ENCODE measurements around the gene TDRD9.
"Not testable (repeated sequence)": the region's sequence is repeated elsewhere in the genome, so short reads cannot be mapped to it uniquely, and the experiment has no call there.

The TDRD9 gene, protein sequence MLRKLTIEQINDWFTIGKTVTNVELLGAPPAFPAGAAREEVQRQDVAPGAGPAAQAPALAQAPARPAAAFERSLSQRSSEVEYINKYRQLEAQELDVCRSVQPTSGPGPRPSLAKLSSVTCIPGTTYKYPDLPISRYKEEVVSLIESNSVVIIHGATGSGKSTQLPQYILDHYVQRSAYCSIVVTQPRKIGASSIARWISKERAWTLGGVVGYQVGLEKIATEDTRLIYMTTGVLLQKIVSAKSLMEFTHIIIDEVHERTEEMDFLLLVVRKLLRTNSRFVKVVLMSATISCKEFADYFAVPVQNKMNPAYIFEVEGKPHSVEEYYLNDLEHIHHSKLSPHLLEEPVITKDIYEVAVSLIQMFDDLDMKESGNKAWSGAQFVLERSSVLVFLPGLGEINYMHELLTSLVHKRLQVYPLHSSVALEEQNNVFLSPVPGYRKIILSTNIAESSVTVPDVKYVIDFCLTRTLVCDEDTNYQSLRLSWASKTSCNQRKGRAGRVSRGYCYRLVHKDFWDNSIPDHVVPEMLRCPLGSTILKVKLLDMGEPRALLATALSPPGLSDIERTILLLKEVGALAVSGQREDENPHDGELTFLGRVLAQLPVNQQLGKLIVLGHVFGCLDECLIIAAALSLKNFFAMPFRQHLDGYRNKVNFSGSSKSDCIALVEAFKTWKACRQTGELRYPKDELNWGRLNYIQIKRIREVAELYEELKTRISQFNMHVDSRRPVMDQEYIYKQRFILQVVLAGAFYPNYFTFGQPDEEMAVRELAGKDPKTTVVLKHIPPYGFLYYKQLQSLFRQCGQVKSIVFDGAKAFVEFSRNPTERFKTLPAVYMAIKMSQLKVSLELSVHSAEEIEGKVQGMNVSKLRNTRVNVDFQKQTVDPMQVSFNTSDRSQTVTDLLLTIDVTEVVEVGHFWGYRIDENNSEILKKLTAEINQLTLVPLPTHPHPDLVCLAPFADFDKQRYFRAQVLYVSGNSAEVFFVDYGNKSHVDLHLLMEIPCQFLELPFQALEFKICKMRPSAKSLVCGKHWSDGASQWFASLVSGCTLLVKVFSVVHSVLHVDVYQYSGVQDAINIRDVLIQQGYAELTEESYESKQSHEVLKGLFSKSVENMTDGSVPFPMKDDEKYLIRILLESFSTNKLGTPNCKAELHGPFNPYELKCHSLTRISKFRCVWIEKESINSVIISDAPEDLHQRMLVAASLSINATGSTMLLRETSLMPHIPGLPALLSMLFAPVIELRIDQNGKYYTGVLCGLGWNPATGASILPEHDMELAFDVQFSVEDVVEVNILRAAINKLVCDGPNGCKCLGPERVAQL (N-terminal part only)

GRCh38 chr14:103928011-103928890 lies at the start of gene TDRD9:
Gene TDRD9, plus strand, starts transcription at chr14:103928456. Its CDS starts 54 bp downstream, at chr14:103928510.
- DNase-seq = no peak

GRCh38 chr14:103879118-103879569 lies 49.1 kb upstream of the TDRD9 start:
- no peak for DNase-seq

GRCh38 chr14:103879570-103880347 lies 48.5 kb upstream of the TDRD9 start:
- no peak for DNase-seq

GRCh38 chr14:103880348-103881267 lies 47.6 kb upstream of the TDRD9 start:
- peak; percentile 16 for DNase-seq

GRCh38 chr14:103881268-103882201 lies 46.7 kb upstream of the TDRD9 start:
- DNase-seq = no peak

GRCh38 chr14:103882503-103883262 lies 45.6 kb upstream of the TDRD9 start:
- DNase-seq = no peak

DNA sequence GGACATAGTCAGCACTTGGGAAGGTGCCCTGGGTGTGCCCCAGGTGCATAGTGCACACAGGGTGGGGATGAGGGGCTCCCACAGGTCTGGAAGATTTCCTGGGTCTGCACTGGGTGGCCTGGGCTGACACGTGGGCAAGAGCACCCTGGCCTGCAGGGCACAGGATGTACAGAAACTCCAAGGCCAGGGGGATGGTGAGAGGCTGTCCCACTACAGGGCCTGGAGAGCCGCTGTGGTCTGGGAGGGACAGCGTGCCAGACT lies 45.1 kb upstream of the TDRD9 start:
- DNase-seq = no peak

- no peak for DNase-seq
Observed at GRCh38 chr14:103884854-103885253, 43.4 kb upstream of the TDRD9 start.

DNA sequence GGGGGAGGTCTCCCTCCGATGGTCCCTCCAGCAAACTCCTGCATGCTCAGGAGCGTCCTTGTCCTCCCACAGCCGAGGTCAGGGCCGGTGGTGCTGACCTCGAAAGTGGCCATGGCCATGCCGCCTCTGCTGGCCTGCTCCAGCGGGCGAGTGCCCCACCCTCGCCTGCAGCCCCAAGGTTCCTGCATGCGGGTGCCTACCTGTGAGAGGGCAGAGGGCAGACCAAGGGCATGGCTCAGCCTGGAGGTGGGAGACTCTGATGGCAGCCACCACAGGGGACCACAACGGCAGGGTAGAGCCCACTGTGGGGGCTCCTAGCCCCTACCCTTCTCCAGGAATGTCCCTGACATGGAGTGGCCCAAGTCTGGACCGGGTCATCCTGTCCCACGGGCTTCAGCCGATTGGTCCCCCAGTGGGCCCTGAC lies 42.7 kb upstream of the TDRD9 start:
- DNase-seq = no peak

- no peak for DNase-seq
Observed at GRCh38 chr14:103886304-103887169, 41.7 kb upstream of the TDRD9 start.

DNA sequence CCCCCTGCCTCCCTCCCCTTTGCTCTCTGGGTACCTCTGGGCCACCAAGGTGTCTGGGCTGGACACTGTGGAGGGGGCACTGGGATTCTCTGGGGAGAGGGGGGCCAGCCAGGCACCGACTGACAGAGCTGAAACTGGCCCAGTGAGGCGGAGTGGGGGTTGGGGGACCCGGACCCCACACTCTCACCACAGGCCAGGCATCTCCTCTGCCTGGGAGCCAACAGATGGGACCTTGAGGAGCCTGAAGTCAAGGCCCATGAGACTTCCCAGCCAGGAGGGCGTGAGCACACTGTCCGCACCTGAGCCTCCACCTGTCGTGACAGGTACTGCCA lies 41.1 kb upstream of the TDRD9 start:
- no peak for DNase-seq

- DNase-seq = no peak
Observed at GRCh38 chr14:103887557-103888115, 40.6 kb upstream of the TDRD9 start.

- not testable (repeated sequence) for DNase-seq
Observed at GRCh38 chr14:103889002-103889312, 39.3 kb upstream of the TDRD9 start.

- DNase-seq = no peak
Observed at GRCh38 chr14:103889313-103890051, 38.8 kb upstream of the TDRD9 start.

DNA sequence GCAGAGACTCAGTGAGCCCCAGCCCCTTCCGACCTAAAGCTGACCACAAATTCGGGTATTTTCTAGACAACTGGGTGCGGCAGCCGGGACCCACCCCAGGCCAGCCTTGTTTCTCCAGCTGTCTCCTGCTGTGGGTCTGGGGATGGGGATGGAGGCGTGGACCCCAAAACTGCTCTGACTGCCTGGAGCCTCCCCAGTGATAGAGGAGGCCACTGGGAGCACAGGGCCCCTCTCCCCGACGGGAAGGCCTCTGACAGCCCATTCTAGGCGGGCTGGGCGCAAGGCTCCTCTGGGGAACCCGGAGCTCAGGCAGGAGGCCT lies 38.2 kb upstream of the TDRD9 start:
- DNase-seq = no peak

GRCh38 chr14:103890821-103891666 lies 37.2 kb upstream of the TDRD9 start:
- DNase-seq = no peak

All from NCI-H1105 (cell line).